Measurements from ENCODE around the gene SYP. TPM values are rescaled to one million over a fixed set of nuclear protein-coding genes. Genes with fewer than 3 reads are reported as not detected.

SYP gene
- total RNA-seq, 1 donor: not detected

GRCh38 chrX:49244207-49244606, 44.2 kb upstream of the SYP start:
- DNase-seq (ENCODE audit: low read depth): no peak
- TF ChIP-seq, protein P1, sequence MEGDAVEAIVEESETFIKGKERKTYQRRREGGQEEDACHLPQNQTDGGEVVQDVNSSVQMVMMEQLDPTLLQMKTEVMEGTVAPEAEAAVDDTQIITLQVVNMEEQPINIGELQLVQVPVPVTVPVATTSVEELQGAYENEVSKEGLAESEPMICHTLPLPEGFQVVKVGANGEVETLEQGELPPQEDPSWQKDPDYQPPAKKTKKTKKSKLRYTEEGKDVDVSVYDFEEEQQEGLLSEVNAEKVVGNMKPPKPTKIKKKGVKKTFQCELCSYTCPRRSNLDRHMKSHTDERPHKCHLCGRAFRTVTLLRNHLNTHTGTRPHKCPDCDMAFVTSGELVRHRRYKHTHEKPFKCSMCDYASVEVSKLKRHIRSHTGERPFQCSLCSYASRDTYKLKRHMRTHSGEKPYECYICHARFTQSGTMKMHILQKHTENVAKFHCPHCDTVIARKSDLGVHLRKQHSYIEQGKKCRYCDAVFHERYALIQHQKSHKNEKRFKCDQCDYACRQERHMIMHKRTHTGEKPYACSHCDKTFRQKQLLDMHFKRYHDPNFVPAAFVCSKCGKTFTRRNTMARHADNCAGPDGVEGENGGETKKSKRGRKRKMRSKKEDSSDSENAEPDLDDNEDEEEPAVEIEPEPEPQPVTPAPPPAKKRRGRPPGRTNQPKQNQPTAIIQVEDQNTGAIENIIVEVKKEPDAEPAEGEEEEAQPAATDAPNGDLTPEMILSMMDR (IDR thresholded peaks at IDR 0.05; ENCODE audit: insufficient read depth, low read depth, low read length): no peak
- H3K4me3 ChIP-seq (ENCODE audit: low read depth, low read length): no peak overlapping the region

DNA sequence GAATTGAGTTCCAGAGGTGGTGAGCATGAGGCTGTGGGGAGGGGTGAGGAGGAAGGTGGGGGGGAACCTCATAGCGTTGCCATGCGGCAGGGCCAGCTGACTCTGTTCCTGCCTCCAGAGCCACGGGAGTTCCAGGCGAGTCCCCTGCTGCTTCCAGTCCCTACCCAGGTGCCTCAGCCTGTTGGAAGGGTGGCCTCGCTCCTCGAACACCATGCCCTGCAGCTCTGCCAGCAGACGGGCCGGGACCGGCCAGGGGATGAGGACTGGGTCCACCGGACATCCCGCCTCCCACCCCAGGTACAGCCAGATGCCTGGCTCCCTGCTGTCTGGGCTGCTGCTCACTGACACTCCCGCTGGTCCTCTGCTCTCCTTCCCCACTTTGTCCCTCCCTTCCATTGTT, 43.2 kb upstream of the SYP start:
- H3K4me3 ChIP-seq (ENCODE audit: low read depth, low read length): no peak overlapping the region
- TF ChIP-seq, protein P1 (IDR thresholded peaks at IDR 0.05; ENCODE audit: insufficient read depth, low read depth, low read length): no peak
- DNase-seq (ENCODE audit: low read depth): no peak

GRCh38 chrX:49242545-49243066, 42.6 kb upstream of the SYP start:
- TF ChIP-seq, protein P1 (IDR thresholded peaks at IDR 0.05; ENCODE audit: insufficient read depth, low read depth, low read length): no peak
- H3K4me3 ChIP-seq (ENCODE audit: low read depth, low read length): no peak overlapping the region
- DNase-seq (ENCODE audit: low read depth): no peak

GRCh38 chrX:49238735-49239134, 38.7 kb upstream of the SYP start:
- no peak overlapping the region for H3K4me3 ChIP-seq (ENCODE audit: low read depth, low read length)
- DNase-seq (ENCODE audit: low read depth): no peak
- TF ChIP-seq, protein P1 (IDR thresholded peaks at IDR 0.05; ENCODE audit: insufficient read depth, low read depth, low read length): no peak

GRCh38 chrX:49237060-49237459, 37.1 kb upstream of the SYP start:
- no peak for DNase-seq (ENCODE audit: low read depth)
- no peak overlapping the region for H3K4me3 ChIP-seq (ENCODE audit: low read depth, low read length)
- TF ChIP-seq, protein P1 (IDR thresholded peaks at IDR 0.05; ENCODE audit: insufficient read depth, low read depth, low read length): no peak

- TF ChIP-seq, protein P1 (IDR thresholded peaks at IDR 0.05; ENCODE audit: insufficient read depth, low read depth, low read length): no peak
- no peak for DNase-seq (ENCODE audit: low read depth)
- no peak overlapping the region for H3K4me3 ChIP-seq (ENCODE audit: low read depth, low read length)
These were observed 34.0 kb upstream of the SYP start for GRCh38 chrX:49233887-49234555.

- DNase-seq (ENCODE audit: low read depth): no peak
- no peak within 1 kb of the TSS for H3K4me3 ChIP-seq (ENCODE audit: low read depth, low read length)
- TF ChIP-seq, protein P1 (IDR thresholded peaks at IDR 0.05; ENCODE audit: insufficient read depth, low read depth, low read length): no peak
These were observed 33.2 kb upstream of the SYP start, which contains the start of gene CACNA1F for GRCh38 chrX:49233176-49233575. TSS of gene CACNA1F (minus strand) at chrX:49233340. CDS start at chrX:49233309, 31 bp downstream.
